ENCODE measurements around the gene TBC1D2B.

The TBC1D2B gene

DNA sequence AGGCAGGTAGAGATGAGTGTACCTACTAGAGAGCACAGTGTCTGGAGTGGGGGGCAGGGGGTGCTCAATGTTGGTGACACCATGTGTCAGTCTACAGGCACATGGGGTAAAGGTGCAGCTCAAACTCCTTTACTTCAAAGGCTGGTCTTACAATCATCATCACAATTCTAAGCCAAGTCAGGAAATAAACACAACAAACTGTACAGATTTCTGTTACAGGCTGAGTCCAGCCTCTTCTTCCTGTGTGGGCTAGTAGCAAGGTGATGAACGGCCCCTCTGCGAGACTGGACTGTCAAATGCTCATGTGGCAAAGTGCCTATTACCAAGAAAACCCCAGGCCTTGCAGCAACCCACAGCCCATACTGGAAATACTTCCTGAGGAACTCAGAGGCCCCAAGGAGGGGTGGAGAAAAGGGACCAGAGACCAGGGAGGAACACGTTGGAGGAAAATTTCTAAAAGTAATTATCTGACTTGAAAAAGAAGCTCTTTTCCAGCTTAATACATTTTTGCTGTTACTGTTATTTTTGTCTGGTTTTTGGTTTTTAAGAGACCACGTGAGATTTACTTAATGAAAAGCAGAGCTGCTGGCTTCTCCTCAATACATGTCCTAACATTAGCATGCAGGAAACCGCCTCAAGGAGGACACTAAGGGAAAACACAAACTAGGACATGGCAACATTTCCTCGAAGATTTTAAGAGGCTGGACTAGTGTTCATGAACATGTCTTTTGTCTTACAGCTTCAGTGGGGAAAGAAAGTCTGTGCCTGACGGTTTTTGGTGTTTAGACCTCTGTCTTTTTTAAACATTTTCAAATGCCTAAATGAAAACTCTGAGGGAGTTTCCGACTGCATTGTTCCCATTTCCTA is 29.5 kb downstream of the TBC1D2B start:
- Histone ChIP-seq H3K27me3 (replicated peaks; ENCODE audit: insufficient read depth, low read length) (no peaks in the 10 kb centered on the region), H3K9ac (ENCODE audit: low read length) (no peak overlapping the region), H3K9me2 (replicated peaks; ENCODE audit: insufficient read depth, low read length) (no peaks in the 10 kb centered on the region), H3K4me2 (ENCODE audit: low read depth, low read length) (no peak overlapping the region), H3K9me3 (replicated peaks; ENCODE audit: insufficient read depth, low read length) (no peaks in the 10 kb centered on the region), H3K79me2 (ENCODE audit: low read length) (peaks cover 6% of the 10 kb centered on the region; the same call in 1 of the 2 replicates), H4K20me1 (ENCODE audit: insufficient read depth, low read length) (no peaks in the 10 kb centered on the region), H3K36me3 (replicated peaks; ENCODE audit: insufficient read depth, low read length) (no peaks in the 10 kb centered on the region), H3F3A (ENCODE audit: insufficient read depth, low read length) (0 out of 2 replicates have a peak, but pooled peaks cover 8% of the 10 kb centered on the region), H3K27ac (ENCODE audit: low read length) (no peak overlapping the region), H2AFZ (ENCODE audit: low read length) (no peak overlapping the region), H3K4me3 (ENCODE audit: low read length) (no peak overlapping the region), H3K4me1 (ENCODE audit: low read length) (peaks cover 33% of the 10 kb centered on the region)
- DNase-seq: no peak
- TF ChIP-seq EZH2phosphoT487 (IDR thresholded peaks at IDR 0.05; ENCODE audit: low read length) (no peak), EZH2 (optimal IDR thresholded peaks at IDR 0.05; ENCODE audit: low read depth, low read length) (no peak)
- TF ChIP-seq, protein P1, sequence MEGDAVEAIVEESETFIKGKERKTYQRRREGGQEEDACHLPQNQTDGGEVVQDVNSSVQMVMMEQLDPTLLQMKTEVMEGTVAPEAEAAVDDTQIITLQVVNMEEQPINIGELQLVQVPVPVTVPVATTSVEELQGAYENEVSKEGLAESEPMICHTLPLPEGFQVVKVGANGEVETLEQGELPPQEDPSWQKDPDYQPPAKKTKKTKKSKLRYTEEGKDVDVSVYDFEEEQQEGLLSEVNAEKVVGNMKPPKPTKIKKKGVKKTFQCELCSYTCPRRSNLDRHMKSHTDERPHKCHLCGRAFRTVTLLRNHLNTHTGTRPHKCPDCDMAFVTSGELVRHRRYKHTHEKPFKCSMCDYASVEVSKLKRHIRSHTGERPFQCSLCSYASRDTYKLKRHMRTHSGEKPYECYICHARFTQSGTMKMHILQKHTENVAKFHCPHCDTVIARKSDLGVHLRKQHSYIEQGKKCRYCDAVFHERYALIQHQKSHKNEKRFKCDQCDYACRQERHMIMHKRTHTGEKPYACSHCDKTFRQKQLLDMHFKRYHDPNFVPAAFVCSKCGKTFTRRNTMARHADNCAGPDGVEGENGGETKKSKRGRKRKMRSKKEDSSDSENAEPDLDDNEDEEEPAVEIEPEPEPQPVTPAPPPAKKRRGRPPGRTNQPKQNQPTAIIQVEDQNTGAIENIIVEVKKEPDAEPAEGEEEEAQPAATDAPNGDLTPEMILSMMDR (IDR thresholded peaks at IDR 0.05; ENCODE audit: low read length): no peak

DNA sequence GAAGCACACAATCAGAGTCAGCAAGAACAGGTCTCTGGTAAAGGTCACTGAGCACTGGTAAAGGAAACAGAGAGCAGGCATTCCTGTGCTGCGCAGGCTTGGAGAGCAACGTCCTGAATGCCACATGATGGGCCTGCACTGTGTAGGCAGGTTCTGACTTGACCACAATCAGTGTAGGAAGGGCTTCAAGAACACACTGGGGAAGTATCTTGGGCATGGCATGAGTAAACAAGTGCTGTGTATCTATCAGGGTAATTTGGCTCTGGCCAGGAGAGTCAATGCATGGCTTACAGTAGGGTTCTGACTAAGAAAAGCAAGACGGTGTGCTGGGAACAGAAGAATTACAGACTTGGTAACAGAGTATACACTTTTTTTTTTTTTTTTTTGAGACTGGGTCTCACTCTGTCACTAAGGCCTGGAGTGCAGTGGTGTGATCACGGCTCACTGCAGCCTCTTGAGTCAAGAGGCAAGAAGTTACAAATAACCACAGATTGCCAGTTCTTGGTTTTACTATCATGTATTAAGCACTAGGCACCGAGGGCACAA is 30.6 kb downstream of the TBC1D2B start:
- no peaks in the 10 kb centered on the region for H4K20me1 ChIP-seq (ENCODE audit: insufficient read depth, low read length)
- H3F3A ChIP-seq (ENCODE audit: insufficient read depth, low read length): 0 out of 2 replicates have a peak, but pooled peaks cover 8% of the 10 kb centered on the region
- H3K4me1 ChIP-seq (ENCODE audit: low read length): peaks cover 24% of the 10 kb centered on the region
- no peaks in the 10 kb centered on the region for H3K9me2 ChIP-seq (replicated peaks; ENCODE audit: insufficient read depth, low read length)
- peaks cover 6% of the 10 kb centered on the region; the same call in 1 of the 2 replicates for H3K79me2 ChIP-seq (ENCODE audit: low read length)
- no peak overlapping the region for H3K4me3 ChIP-seq (ENCODE audit: low read length)
- no peaks in the 10 kb centered on the region for H3K9me3 ChIP-seq (replicated peaks; ENCODE audit: insufficient read depth, low read length)
- no peak overlapping the region for H3K9ac ChIP-seq (ENCODE audit: low read length)
- DNase-seq: no peak
- H3K27me3 ChIP-seq (replicated peaks; ENCODE audit: insufficient read depth, low read length): no peaks in the 10 kb centered on the region
- TF ChIP-seq EZH2 (optimal IDR thresholded peaks at IDR 0.05; ENCODE audit: low read depth, low read length): no peak
- TF ChIP-seq, protein P1 (IDR thresholded peaks at IDR 0.05; ENCODE audit: low read length): no peak
- TF ChIP-seq EZH2phosphoT487 (IDR thresholded peaks at IDR 0.05; ENCODE audit: low read length): no peak
- no peak overlapping the region for H2AFZ ChIP-seq (ENCODE audit: low read length)
- no peak overlapping the region for H3K4me2 ChIP-seq (ENCODE audit: low read depth, low read length)
- no peak overlapping the region for H3K27ac ChIP-seq (ENCODE audit: low read length)
- no peaks in the 10 kb centered on the region for H3K36me3 ChIP-seq (replicated peaks; ENCODE audit: insufficient read depth, low read length)

DNA sequence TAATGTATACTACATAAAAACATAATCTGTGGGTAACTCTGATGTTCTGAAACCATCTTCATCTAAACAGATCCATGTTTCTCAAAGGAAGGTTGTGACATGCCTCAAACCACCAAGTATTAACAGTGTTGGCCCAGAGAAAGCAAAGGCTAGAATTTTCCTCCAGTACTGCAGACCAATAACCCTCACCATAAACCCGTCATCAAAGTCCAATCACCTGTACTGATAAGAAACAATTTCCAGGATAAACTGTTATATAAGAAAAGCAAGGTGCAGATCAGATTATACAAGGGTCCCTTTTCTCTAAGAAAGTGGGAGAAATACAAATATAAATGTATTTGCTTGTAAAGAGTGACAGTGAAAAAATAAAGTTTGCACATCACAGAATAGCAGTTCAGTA is 32.3 kb downstream of the TBC1D2B start:
- no peak for DNase-seq
- Histone ChIP-seq H3K4me1 (ENCODE audit: low read length) (peaks cover 8% of the 10 kb centered on the region), H3K4me2 (ENCODE audit: low read depth, low read length) (no peak overlapping the region), H3K36me3 (replicated peaks; ENCODE audit: insufficient read depth, low read length) (no peaks in the 10 kb centered on the region), H3F3A (ENCODE audit: insufficient read depth, low read length) (0 out of 2 replicates have a peak, but pooled peaks cover 4% of the 10 kb centered on the region), H3K27me3 (replicated peaks; ENCODE audit: insufficient read depth, low read length) (no peaks in the 10 kb centered on the region), H3K27ac (ENCODE audit: low read length) (no peak overlapping the region), H2AFZ (ENCODE audit: low read length) (no peak overlapping the region), H3K9ac (ENCODE audit: low read length) (no peak overlapping the region), H3K9me2 (replicated peaks; ENCODE audit: insufficient read depth, low read length) (no peaks in the 10 kb centered on the region), H3K4me3 (ENCODE audit: low read length) (no peak overlapping the region), H4K20me1 (ENCODE audit: insufficient read depth, low read length) (no peaks in the 10 kb centered on the region), H3K9me3 (replicated peaks; ENCODE audit: insufficient read depth, low read length) (no peaks in the 10 kb centered on the region), H3K79me2 (ENCODE audit: low read length) (peaks cover 6% of the 10 kb centered on the region; the same call in 1 of the 2 replicates)
- TF ChIP-seq, protein P1 (IDR thresholded peaks at IDR 0.05; ENCODE audit: low read length): no peak
- TF ChIP-seq EZH2 (optimal IDR thresholded peaks at IDR 0.05; ENCODE audit: low read depth, low read length): no peak
- no peak for TF ChIP-seq EZH2phosphoT487 (IDR thresholded peaks at IDR 0.05; ENCODE audit: low read length)
